H9 (cell line): ENCODE measurements around the gene CADM4. TPM values are rescaled to one million over a fixed set of nuclear protein-coding genes. Genes with fewer than 3 reads are reported as not detected.

ENCODE experiments used
- DNase-seq: peaks from one replicate; pipeline ENCODE4 v3.0.0-alpha.2; 2017
- H2AFZ ChIP-seq: one replicate; pipeline ENCODE4 v1.6.1; 2013; ENCODE audit warnings: mild to moderate bottlenecking, low read length, control low read depth, moderate library complexity
- H2AK5ac ChIP-seq: 2 replicates; pipeline ENCODE4 v1.6.1; 2013; ENCODE audit warnings: low read length, control low read depth, mixed read lengths; ENCODE audit not compliant: insufficient read length
- H2BK120ac ChIP-seq: one replicate; pipeline ENCODE4 v1.6.1; 2013; ENCODE audit warnings: low read depth, mild to moderate bottlenecking, low read length, control low read depth, inconsistent platforms; ENCODE audit not compliant: poor library complexity, severe bottlenecking
- H2BK12ac ChIP-seq: 2 replicates; pipeline ENCODE4 v1.6.1; 2013; ENCODE audit warnings: low read length, control low read depth, mixed read lengths, low read depth; ENCODE audit not compliant: insufficient read length
- H2BK15ac ChIP-seq: 2 replicates; pipeline ENCODE4 v1.6.1; 2013; ENCODE audit warnings: low read depth, low read length, control low read depth
- H2BK20ac ChIP-seq: one replicate; pipeline ENCODE4 v1.6.1; 2013; ENCODE audit warnings: low read depth, mild to moderate bottlenecking, low read length, control low read depth, inconsistent platforms; ENCODE audit not compliant: poor library complexity, severe bottlenecking
- H2BK5ac ChIP-seq: 2 replicates; pipeline ENCODE4 v1.6.1; 2013; ENCODE audit warnings: low read length, control low read depth, mixed read lengths; ENCODE audit not compliant: insufficient read length
- H3K14ac ChIP-seq: 2 replicates; pipeline ENCODE4 v1.6.1; 2013; ENCODE audit warnings: low read length, control low read depth; ENCODE audit not compliant: insufficient read depth
- H3K18ac ChIP-seq: 2 replicates; pipeline ENCODE4 v1.6.1; 2013; ENCODE audit warnings: low read depth, mild to moderate bottlenecking, mixed read lengths, low read length, control low read depth; ENCODE audit not compliant: insufficient read length
- H3K23ac ChIP-seq: 2 replicates; pipeline ENCODE4 v1.6.1; 2013; ENCODE audit warnings: low read length, control low read depth, mixed read lengths, low read depth; ENCODE audit not compliant: insufficient read length
- H3K23me2 ChIP-seq: 2 replicates; pipeline ENCODE4 v1.6.1; 2013; ENCODE audit warnings: low read depth, mild to moderate bottlenecking, mixed read lengths, low read length, control low read depth; ENCODE audit not compliant: insufficient read length, poor library complexity, severe bottlenecking
- H3K27ac ChIP-seq: 2 replicates; pipeline ENCODE4 v1.5.1; 2013; ENCODE audit warnings: low read length, control low read depth, mixed read lengths, low read depth; ENCODE audit not compliant: insufficient read length
- H3K27me3 ChIP-seq: 2 replicates; pipeline ENCODE4 v1.6.1; 2013; ENCODE audit warnings: low read length, control low read depth, inconsistent platforms; ENCODE audit not compliant: insufficient read depth
- H3K4ac ChIP-seq: 2 replicates; pipeline ENCODE4 v1.6.1; 2013; ENCODE audit warnings: low read depth, mild to moderate bottlenecking, control low read depth, inconsistent platforms, low read length, moderate library complexity
- H3K4me1 ChIP-seq: 2 replicates; pipeline ENCODE4 v1.6.1; 2013; ENCODE audit warnings: low read length, control low read depth, inconsistent platforms; ENCODE audit not compliant: insufficient read depth
- H3K4me2 ChIP-seq: 2 replicates; pipeline ENCODE4 v1.6.1; 2013; ENCODE audit warnings: low read length, control low read depth, mixed read lengths; ENCODE audit not compliant: insufficient read length, insufficient read depth
- H3K56ac ChIP-seq: 2 replicates; pipeline ENCODE4 v1.6.1; 2013; ENCODE audit warnings: low read depth, mild to moderate bottlenecking, mixed read lengths, low read length, control low read depth; ENCODE audit not compliant: insufficient read length
- H3K79me1 ChIP-seq: 2 replicates; pipeline ENCODE4 v1.6.1; 2013; ENCODE audit warnings: low read depth, mild to moderate bottlenecking, moderate library complexity, low read length, control low read depth, inconsistent platforms; ENCODE audit not compliant: insufficient read depth, poor library complexity, severe bottlenecking
- H3K79me2 ChIP-seq: 2 replicates; pipeline ENCODE4 v1.6.1; 2013; ENCODE audit warnings: low read length, control low read depth, inconsistent platforms; ENCODE audit not compliant: insufficient read depth
- H3K9ac ChIP-seq: 2 replicates; pipeline ENCODE4 v1.6.1; 2013; ENCODE audit warnings: low read length, control low read depth, mixed read lengths; ENCODE audit not compliant: insufficient read length; ENCODE audit errors: extremely low read depth
- H3K9me3 ChIP-seq: one replicate; pipeline ENCODE4 v1.6.1; 2013; ENCODE audit warnings: low read depth, low read length, inconsistent platforms; ENCODE audit not compliant: control insufficient read depth
- H3T11ph ChIP-seq: one replicate; pipeline ENCODE4 v1.6.1; 2013; ENCODE audit warnings: mild to moderate bottlenecking, low read length, control low read depth, inconsistent platforms
- H4K20me1 ChIP-seq: one replicate; pipeline ENCODE4 v1.6.1; 2013; ENCODE audit not compliant: control insufficient read depth, insufficient read length, insufficient read depth
- H4K5ac ChIP-seq: 2 replicates; pipeline ENCODE4 v1.6.1; 2013; ENCODE audit warnings: low read depth, mild to moderate bottlenecking, mixed read lengths, low read length, control low read depth; ENCODE audit not compliant: insufficient read length
- H4K8ac ChIP-seq: replicated peaks from 2 replicates; pipeline ENCODE4 v1.6.1; 2013; ENCODE audit warnings: low read length, control low read depth, mixed read lengths, low read depth; ENCODE audit not compliant: insufficient read length
- H4K91ac ChIP-seq: 2 replicates; pipeline ENCODE4 v1.6.1; 2013; ENCODE audit warnings: low read depth, mild to moderate bottlenecking, moderate library complexity, mixed read lengths, low read length, control low read depth; ENCODE audit not compliant: insufficient read length
- H3K27ac Mint-ChIP-seq, 3 experiments: 2 replicates in 2 of 3; 3 replicates in 1 of 3; pipeline ENCODE4 v1.8.0; 2020 to 2021; ENCODE audit warnings: mixed read lengths in 3 of 3, mild to moderate bottlenecking in 1 of 3, moderate library complexity in 1 of 3
- H3K27me3 Mint-ChIP-seq: 2 replicates; pipeline ENCODE4 v1.8.0; 2021; ENCODE audit warnings: low read depth, mild to moderate bottlenecking, moderate library complexity, mixed read lengths
- H3K36me3 Mint-ChIP-seq, 3 experiments: 2 replicates in 2 of 3; 3 replicates in 1 of 3; pipeline ENCODE4 v1.8.0; 2020 to 2021; ENCODE audit warnings: low read depth in 3 of 3, mixed read lengths in 3 of 3; ENCODE audit not compliant: insufficient read depth in 1 of 3
- H3K4me1 Mint-ChIP-seq, 2 experiments: 2 replicates each; pipeline ENCODE4 v1.8.0; 2020; ENCODE audit warnings: mixed read lengths in 2 of 2
- H3K4me3 Mint-ChIP-seq, 2 experiments: 2 replicates in 1 of 2; 3 replicates in 1 of 2; pipeline ENCODE4 v1.8.0; 2020 to 2021; ENCODE audit warnings: mild to moderate bottlenecking in 2 of 2, mixed read lengths in 2 of 2, moderate library complexity in 1 of 2
- H3K9me3 Mint-ChIP-seq, 2 experiments: 2 replicates in 1 of 2; 3 replicates in 1 of 2; pipeline ENCODE4 v1.8.0; 2020; ENCODE audit warnings: mild to moderate bottlenecking in 2 of 2, mixed read lengths in 2 of 2, moderate library complexity in 1 of 2
- WGBS: extraction: QIAGEN DNeasy Blood & Tissue Kit; methylation state at CpG from one replicate; pipeline ENCODE4 v1.1.7; 2013; ENCODE audit warnings: missing lambda C conversion rate, low lambda C conversion rate, mixed read lengths; ENCODE audit not compliant: insufficient read length; ENCODE audit errors: extremely low coverage; 5-methylcytosine and 5-hydroxymethylcytosine counted together
- total RNA-seq: library from RNA; stranded (reverse); gene quantifications from 2 replicates; pipeline ENCODE4 v1.2.1, GENCODE V29; 2021
- TF ChIP-seq, protein P1 (sequence below): fragments of 200-600 bp; sonication (generic); conservative IDR thresholded peaks from 3 replicates; pipeline ENCODE4 v1.8.0; 2021; ENCODE audit warnings: antibody characterized with exemption, mild to moderate bottlenecking

The CADM4 gene
- total RNA-seq, 1 experiment from 2014 or later = 10.2 TPM

DNA sequence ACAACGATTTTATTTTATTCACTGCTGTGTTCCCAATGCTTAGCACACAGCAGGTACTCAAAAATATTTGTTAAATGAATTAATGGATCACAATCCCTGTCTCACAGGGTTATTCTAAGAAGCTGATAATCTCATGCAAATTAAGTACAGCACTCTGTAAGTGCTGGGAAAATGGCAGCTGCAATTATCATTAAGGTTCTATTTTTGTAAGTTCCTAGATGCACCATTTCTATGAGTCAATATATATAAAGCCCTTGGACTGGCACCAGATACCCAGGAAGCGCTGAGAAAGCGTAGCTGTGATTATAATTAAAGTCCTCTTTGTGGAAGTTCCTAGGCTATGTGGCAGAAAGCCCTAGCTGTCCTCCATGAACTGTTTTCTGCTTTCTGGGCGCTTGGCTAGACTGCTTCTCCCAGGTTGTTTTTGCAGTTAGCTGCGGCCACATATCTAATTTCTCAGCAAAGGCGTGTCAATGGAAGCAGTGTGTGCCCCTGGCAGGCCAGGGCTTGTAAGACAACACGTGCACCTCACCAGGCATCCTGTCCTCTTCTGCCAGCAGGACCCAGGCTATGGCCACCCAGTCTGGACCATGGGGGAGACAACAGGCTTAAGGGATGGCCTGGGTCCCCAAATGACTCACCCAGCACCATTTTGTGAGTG, 33.0 kb downstream of the CADM4 start:
- H2AK5ac ChIP-seq = no peak overlapping the region
- H3T11ph ChIP-seq = no peak overlapping the region
- no peak overlapping the region for H3K18ac ChIP-seq
- H4K91ac ChIP-seq = no peak overlapping the region
- H3K9ac ChIP-seq = no peak overlapping the region
- no peak overlapping the region for H3K4me2 ChIP-seq
- H3K79me2 ChIP-seq = no peaks in the 10 kb centered on the region
- no peak overlapping the region for H3K27ac Mint-ChIP-seq
- DNase-seq = no peak
- no peaks in the 10 kb centered on the region for H3K4me1 ChIP-seq
- H2BK120ac ChIP-seq = no peak overlapping the region
- no peaks in the 10 kb centered on the region for H3K9me3 ChIP-seq
- TF ChIP-seq, protein P1, sequence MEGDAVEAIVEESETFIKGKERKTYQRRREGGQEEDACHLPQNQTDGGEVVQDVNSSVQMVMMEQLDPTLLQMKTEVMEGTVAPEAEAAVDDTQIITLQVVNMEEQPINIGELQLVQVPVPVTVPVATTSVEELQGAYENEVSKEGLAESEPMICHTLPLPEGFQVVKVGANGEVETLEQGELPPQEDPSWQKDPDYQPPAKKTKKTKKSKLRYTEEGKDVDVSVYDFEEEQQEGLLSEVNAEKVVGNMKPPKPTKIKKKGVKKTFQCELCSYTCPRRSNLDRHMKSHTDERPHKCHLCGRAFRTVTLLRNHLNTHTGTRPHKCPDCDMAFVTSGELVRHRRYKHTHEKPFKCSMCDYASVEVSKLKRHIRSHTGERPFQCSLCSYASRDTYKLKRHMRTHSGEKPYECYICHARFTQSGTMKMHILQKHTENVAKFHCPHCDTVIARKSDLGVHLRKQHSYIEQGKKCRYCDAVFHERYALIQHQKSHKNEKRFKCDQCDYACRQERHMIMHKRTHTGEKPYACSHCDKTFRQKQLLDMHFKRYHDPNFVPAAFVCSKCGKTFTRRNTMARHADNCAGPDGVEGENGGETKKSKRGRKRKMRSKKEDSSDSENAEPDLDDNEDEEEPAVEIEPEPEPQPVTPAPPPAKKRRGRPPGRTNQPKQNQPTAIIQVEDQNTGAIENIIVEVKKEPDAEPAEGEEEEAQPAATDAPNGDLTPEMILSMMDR = no peak
- H3K56ac ChIP-seq = no peak overlapping the region
- peaks cover 7 to 8% of the 10 kb centered on the region in 2 experiments for H3K4me1 Mint-ChIP-seq
- no peaks in the 10 kb centered on the region for H3K9me3 Mint-ChIP-seq
- no peak overlapping the region for H3K14ac ChIP-seq
- H2AFZ ChIP-seq = no peak overlapping the region
- H2BK12ac ChIP-seq = no peak overlapping the region
- H3K27me3 ChIP-seq = no peaks in the 10 kb centered on the region
- WGBS = no CpG with 5 or more reads among the region's 7 CpGs
- H3K4ac ChIP-seq = no peak overlapping the region
- no peak overlapping the region for H3K23ac ChIP-seq
- no peaks in the 10 kb centered on the region for H3K79me1 ChIP-seq
- H3K27me3 Mint-ChIP-seq = no peaks in the 10 kb centered on the region
- no peak overlapping the region for H2BK20ac ChIP-seq
- H3K36me3 Mint-ChIP-seq = peaks cover 9 to 20% (median 16%) of the 10 kb centered on the region in 3 experiments; a peak in 6 of 7 replicates
- H2BK5ac ChIP-seq = no peak overlapping the region
- no peak overlapping the region for H4K8ac ChIP-seq
- H2BK15ac ChIP-seq = no peak overlapping the region
- H3K27ac ChIP-seq = no peak overlapping the region
- H3K23me2 ChIP-seq = no peaks in the 10 kb centered on the region
- H4K20me1 ChIP-seq = no peaks in the 10 kb centered on the region
- H4K5ac ChIP-seq = no peak overlapping the region
- no peak overlapping the region for H3K4me3 Mint-ChIP-seq
